Stimulated activated CD4-positive, alpha-beta T cell treated with anti-CD3 and anti-CD28 coated beads, Interleukin-15, amount 100 ng/mL, for 1 hour (primary cell): Measurements from ENCODE around the gene KCNJ6.
"Not testable (repeated sequence)": the region's sequence is repeated elsewhere in the genome, so short reads cannot be mapped to it uniquely, and the experiment has no call there.

Source experiments
- DNase-seq, 2 donors: peaks; one replicate each; pipeline ENCODE4 v3.0.0-alpha.2; 2020; ENCODE audit warnings: low read depth in 1 of 2, low spot score in 1 of 2

The KCNJ6 gene

DNA sequence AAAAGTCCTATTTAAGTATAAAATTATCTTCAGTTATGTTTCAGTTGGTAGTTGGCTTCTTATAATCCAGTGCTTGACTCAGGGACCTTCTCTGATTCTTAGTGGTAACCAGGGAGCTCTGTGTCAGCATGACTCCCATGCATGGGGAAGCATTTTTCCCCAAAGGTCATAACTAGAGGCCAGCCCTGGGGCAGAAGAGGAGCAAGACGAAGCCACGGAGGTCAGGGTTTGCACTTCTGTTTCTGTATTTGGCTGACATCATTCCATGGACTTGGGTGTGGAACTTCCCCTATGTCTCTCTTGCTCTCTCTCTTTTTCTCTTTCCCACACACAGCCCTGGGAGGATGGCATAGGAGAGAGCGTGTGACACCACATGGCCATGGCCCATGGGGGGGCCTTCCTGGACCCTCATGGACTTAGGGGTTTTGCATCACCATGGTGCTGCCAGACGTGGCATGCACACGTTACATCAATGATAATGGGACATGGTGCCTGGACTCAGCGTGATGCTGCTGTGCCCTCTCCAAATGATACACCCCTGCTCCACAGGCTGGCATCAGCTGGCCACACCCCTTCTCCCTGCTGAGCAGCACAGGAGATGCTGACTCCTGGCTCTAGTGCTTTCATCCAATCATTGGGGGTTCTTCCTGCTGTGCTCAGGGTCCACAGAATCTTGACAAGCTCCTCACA is 260.5 kb downstream of the KCNJ6 start:
- no peak for DNase-seq

DNA sequence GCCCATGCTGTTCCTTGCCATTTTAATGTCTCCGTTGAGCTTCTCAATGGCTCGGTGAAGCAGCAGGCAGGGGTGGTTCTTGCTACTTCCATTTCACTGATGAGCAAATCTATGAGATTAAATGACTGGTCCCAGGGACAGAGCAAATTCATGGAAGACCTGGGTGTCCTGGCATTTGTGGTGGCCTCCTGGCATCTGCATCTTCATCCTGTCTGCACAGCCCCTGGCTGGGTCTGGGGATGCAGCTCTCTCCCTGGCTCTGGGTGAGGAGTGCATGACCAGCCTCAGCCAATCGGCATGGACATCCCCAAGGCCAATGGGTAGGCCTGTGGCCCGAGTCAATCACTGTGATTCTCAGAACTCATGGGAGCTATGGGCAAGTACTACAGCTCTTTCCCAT is 261.7 kb downstream of the KCNJ6 start:
- DNase-seq: no peak

DNA sequence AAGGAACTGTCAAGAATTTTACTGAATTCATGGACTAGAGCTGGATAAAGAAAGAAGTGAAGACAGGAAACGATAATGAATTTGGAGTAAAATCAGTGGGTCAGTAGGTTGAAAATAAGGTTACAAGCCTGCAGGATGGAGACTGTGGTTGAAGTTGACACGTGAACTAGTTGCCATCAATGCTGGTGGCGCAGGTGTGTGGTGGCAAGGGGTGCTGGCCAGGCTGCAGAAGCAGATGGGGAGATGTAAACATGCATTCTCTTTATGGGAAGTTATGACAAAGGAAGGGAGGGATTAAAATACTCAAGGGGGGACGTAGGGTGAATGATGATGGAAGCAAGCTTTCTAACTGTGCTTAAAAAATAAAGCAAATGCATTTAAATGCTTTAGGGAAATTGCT is 263.1 kb downstream of the KCNJ6 start:
- no peak for DNase-seq

DNA sequence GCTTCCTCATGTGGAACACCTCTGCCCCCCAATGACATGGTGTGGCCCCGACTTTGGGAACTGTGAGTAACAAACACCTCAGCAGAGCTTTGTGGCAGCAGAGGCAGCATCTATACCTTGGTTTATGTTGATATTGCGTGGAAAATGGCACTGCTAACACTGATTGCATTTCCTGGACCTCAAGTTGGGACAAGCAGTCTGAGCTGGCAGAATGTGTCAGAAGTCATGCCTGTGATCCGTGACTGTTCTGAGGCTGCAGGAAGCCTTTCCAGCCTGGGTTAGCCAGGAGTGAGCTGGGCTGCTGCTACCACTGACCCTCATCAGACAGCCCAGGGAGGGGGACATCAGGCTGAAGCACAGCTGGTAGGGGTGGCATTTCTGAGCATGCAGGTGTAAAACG is 268.5 kb downstream of the KCNJ6 start:
- no peak for DNase-seq

DNA sequence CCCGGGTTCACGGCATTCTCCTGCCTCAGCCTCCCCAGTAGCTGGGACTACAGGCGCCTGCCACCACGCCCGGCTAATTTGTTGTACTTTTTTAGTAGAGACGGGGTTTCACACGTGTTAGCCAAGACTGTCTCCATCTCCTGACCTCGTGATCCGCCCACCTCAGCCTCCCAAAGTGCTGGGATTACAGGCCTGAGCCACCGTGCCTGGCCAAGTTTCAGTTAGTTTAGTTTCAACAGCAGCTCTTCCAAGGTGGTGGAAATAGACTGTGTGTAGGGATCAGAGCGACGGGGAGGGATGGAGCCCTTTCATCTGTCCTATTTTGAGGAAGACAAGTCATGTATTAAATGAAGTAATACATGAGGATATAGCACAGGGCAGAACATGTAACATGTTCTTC is 269.5 kb downstream of the KCNJ6 start:
- DNase-seq: not testable (repeated sequence)

DNA sequence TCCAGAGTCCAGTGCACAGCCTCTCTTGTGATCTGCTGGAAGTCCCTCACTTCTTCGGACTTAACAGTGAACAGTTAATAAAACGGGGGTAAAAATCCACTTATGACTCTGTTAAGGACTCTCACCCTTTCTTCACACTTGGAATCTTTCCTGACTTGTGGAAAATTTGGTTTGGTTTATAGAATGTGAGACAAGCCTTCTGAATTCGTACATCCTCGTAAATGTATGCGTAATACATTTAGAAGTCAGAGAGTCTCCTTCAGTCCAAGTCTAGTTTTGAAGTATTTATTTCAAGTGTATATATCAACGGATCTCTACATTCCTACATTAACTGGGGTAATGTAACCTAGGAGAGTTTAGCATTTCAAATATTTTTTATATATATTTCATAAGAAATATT is 270.4 kb downstream of the KCNJ6 start:
- DNase-seq: no peak

DNA sequence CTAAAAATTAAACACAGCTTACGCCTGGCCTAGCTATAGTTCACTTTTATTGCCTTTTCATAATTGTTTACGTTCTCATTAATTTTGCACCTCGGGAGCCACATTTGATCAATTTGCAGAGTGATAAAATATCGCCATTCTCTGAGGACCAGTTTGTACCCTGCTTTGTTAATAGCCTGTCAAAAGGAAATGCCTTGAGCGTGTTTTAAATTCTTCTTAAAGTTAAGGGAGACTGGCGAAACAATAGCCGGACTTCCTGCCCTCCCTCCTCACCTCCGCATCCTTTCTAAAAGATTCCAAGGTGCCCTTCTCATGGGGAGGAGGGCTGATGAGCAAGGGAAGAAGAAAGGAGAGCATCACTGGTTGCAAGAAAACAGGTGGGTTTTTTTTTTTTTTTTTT is 271.6 kb downstream of the KCNJ6 start:
- DNase-seq: no peak

DNA sequence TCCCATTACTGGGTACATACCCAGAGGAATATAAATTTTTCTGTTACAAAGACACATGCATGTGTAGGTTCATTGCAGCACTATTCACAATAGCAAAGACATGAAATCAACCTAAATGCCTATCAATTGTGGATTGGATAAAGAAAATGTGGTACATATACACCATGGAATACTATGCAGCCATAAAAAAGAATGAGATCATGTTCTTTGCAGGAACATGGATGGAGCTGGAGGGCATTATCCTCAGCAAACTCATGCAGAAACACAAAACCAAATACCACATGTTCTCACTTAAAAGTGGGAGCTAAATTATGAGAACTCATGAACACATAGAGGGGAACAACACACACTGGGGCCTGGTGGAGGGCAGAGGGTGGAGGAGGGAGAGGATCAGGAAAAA is 272.4 kb downstream of the KCNJ6 start:
- not testable (repeated sequence) for DNase-seq

DNA sequence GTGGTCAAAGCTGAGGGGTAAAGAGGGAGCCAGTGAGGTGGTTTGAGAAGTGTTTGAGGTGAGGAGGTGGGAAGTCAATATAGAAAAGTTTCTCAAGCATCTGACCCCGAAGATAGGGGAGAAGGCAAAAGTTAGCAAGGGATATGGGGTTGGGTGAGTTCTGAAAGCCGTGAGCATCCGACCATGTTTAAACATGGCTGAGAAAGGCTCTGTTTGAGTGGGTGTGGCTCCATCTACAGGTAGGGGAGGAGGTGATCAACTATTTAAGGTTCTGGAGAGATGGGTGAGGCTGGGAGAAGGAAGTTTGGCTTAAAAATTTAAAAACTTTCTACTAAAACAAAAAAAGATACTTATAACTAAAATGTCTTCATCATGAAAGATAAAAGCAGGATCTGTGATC is 273.8 kb downstream of the KCNJ6 start:
- DNase-seq: no peak

DNA sequence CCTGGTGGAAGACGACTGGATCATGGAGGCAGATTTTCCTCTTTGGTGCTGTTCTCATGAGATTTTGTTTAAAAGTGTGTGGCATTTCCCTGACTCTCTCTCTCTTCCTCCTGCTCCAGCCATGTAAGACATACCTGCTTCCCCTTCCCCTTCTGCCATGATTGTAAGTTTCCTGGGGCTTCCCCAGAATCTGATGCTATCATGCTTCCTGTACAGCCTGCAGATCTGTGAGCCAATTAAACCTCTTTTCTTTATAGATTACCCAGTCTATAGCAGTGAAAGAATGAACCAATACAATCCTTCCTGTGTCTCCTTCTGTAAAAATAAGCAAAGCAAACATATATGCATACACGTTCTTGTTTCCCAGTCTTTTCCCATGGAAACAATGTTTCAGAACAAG is 276.5 kb downstream of the KCNJ6 start:
- DNase-seq: no peak

DNA sequence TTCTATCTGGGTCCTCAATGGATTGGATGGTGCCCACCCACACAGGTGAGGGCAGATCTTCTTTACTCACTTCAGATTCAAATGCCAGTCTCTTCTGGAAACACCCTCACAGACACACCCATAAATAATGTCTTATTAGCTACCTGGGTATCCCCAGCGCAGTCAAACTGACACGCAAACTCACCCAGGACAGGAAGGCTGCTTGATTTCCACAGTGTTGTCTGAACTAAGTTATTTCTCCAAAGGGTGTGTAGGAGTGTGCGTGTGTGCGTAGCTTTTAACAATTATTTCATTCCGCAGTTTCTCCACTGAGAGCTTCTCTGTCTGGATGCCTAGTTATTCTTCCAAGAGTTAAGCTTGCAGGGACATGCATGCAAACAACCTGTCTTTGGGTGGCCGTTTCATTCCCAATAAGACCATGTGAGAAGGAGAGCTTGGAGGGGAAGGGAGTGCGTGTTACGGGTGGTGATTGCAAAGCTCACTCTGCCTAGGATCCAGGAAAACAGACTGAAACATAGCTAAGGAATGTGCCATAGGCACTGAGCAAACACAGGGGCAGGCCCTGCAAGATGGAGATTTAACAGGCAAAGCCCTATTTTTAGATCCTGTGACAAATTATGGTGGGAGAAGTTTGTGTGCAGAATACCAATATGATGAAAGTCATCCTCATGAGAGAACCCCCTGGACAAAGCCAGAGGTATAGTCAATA is 280.0 kb downstream of the KCNJ6 start:
- no peak for DNase-seq

DNA sequence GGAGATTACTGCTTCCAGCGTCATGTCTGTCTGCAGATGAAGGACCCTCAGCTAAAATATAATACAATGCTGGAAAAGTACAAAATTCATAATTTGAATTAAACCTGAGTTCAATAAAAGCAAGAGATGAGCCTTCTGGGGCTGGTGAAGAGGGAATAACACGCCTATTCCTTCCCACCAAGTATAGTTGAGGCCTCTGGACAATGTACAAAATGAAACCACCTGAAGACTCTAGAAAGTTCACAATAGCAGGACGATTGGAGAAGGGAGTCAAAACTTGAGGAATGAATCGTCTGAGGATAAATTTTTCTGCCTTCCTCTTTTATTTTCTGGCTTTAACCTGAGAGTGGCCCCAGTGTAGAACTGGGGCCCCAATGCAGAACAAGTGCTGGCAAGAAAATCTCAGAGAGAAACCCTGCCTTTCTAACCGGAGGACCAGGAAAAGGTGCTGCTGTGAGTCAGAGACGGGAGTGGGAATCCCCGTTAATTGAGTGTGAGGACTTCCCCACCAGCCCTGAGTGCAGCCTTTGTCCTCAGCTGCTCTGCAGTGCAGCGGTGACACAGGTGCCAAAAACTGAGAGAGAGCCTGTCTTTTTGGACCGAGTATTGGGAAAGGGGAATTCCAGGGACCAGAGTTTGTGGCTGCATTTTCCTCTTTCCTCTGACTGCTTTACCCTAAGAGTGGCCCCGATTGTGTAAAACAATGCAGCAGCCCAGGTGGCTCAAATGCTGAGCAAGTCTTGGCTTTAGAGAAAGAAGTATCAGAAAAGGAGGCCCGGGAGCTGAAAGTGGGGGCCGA is 284.7 kb downstream of the KCNJ6 start:
- DNase-seq: no peak

DNA sequence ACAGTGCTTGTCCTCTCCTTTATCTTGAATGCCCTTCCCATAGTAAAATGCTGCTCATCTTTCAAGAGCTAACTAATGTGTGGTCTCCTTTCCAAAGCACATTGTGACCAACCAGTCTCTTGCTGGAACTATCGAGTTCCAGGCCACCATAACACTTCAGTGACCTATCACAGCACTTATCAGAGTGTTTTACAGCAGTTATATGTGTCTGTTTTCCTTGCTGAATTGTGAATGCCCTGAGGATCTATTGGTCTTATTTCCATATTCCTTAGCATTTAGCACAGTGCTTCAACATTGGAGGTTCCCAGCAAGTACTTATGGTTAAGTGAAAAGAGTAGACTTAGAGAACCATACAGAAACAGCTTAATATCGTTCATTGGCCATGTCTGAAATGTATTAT is 285.4 kb downstream of the KCNJ6 start:
- no peak for DNase-seq

DNA sequence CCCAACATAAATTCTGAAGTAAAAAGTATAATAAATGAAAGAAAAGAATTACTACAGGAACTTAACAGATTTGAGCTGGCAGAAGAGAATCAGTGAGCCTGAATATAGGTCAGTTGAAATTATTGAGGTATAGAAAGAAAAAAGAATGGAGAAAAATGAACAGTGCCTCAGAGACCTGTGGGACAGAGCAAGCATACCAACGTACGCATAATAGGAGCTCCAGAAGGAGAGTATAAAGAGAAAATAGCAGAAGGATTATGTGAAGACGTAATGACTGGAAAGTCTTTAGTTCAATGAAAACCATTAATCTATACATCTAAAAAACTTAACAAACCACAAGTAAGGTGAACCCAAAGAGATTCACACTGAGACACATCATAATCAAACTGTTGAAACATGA is 287.9 kb downstream of the KCNJ6 start:
- DNase-seq: no peak

DNA sequence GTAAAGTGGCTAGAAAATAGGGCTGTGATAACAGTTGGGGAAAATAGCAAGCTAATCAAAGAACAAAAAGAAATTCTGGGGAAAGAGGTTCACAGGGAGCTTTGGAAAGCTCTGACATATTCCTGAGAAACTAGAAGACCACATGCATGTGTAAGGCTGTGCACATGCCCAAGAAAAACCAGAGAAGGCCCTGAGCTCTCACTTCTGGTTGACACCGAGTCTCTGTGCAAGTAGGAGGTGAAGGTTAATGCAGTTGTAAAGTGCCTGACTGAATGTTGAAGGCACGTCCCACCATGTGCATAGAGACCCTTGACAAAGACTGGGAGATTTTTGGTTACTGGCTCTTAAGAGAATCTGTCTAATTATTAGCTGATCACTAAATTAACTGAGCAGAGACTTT is 288.7 kb downstream of the KCNJ6 start:
- DNase-seq: no peak

DNA sequence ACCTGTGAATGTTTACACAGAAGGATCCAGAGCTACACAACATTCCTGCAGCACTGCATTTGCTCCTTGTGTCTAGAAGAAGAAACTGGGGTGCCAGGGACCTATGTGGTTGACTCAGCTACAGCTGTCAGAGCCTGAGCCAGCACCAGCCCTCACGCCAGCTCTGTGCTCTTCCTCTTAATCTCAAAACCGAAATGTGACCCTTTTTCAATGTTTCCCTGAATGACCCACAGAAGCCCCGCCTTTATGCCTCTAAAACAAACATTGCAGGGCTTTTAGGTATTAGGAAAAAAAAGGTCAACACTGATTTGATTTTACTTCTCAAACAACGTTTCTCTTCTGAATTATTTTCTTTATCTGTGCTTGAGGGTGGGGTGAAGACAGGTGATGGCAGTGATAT is 289.2 kb downstream of the KCNJ6 start:
- DNase-seq: no peak

DNA sequence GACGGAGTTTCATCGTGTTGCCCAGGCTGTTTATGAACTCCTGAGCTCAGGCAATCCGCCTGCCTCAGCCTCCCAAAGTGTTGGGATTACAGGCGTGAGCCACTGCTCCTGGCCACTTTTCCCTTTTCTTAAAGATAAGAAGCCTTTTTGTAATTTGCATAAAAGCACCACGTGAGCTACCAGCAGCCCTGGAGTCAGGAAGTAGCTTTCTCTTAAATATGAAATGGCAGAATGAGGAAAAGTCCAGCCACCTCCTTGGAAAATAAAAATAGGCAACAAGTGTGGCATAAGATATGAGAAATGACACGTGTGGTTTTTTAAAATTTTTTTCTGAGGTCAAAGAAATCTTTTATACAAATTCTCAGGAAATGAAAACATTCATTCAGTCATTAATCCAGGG is 289.9 kb downstream of the KCNJ6 start:
- no peak for DNase-seq

DNA sequence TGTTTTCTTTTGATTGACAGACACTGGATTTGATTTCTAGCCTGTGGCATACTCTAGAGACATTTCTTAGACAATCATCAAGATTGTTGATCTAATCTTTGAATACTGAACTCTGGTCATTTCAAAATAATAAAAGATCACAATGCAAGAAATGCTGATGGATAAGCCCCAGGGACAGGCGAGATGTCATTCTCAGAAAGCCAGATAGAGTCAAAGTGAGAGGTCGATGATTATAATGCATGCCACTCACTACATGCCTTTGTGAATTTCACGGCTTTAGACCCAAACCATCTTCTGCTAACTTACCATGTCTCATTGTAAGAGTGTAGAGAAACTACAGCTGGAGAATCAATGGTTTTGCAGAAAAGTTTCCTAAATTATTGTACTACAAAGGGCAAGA is 292.6 kb downstream of the KCNJ6 start:
- no peak for DNase-seq

DNA sequence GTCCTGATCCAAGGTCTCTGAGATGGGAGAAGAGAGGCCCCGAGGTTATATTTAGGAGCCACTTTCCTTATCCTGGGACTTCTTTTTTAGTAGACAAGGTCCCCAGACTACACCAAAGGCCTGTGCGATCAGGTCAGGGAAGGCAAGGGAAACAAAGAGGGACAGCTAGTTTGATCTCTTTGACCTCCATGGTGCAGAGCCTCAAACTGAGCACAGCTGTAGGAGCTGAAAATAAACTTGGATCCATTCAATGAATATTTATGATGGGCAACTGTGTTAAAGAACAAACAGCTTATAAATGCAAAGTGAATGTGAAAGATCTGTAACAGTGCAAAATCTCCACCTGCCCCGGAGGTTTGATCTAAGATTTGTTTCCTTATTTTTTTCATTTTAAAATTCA is 293.1 kb downstream of the KCNJ6 start:
- DNase-seq: no peak

DNA sequence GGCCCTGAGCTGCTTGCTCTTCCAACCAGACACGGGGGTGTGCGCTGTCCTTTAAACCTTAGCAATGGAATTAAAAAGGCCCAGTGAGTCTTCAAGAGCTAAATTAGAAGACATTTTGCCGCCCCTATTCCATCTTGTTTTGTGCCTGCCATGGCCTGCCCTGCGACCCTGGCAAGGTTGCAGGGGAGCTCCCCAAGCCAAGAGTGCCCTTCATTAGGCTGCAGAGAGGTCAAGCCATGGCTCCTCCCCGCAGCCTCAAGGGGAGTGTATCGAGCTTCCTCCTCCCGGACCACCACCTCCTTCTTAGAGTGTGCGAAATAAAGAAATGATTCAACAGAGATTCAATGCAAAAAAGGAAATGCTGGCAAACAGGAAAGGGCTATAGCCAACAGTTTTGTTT is 293.5 kb downstream of the KCNJ6 start:
- no peak for DNase-seq

DNA sequence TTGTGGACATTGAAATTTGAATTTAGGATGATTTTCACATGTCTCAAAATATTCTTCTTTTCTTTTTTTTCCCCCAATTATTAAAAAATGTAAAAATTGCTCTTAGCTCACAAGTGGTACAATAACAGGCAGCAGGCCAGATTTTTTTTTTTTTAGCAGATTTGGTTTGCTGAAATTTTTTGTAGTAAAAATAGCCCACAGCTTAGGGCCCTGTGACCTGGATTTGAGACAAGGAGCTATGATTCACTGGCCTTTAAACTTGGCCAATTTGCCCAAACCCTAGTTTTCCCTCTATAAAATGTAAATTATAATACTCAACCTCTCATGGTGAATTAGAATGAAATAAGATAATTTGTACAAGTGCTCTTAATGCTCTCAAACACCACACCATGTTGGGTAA is 295.9 kb downstream of the KCNJ6 start:
- DNase-seq: no peak

DNA sequence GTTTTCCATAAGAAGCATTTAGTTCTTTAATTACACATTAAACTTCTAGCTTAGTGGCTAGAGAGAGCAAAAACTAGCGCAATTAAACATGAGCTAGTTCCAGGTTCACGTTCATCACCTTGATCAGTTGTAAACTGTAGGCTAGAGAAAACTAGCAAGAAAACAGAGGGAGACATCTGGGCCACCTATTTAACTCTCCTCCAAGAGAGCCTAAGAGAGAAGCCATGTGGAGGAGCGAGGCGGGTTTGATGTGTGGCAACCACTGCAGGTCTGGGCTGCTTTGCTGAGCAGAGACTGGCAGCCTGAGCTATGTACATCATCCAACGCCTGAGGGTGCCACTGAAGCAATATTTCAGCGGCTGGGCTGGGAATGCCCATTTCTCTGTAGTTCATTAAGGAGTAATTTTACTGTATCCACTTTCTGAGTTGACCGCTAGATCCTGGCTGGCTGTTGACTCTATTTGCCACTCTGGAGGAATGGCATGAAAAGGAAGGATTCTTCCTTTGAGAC is 296.7 kb downstream of the KCNJ6 start:
- DNase-seq: no peak
